ENCODE measurements around the gene AJM1.
"Not testable (repeated sequence)": the region's sequence is repeated elsewhere in the genome, so short reads cannot be mapped to it uniquely, and the experiment has no call there.

The AJM1 gene

GRCh38 chr9:136835932-136836904, 6.1 kb upstream of the AJM1 start:
- TF ChIP-seq CTCF (IDR thresholded peaks at IDR 0.05; ENCODE audit: low read length, missing control alignments): no peak
- H3K4me3 ChIP-seq (replicated peaks; ENCODE audit: low read depth, low read length): no peak overlapping the region
- DNase-seq (ENCODE audit: low read depth): no peak

GRCh38 chr9:136837146-136837855, 5.0 kb upstream of the AJM1 start:
- no peak overlapping the region for H3K4me3 ChIP-seq (replicated peaks; ENCODE audit: low read depth, low read length)
- DNase-seq (ENCODE audit: low read depth): no peak

GRCh38 chr9:136837856-136838277, 4.4 kb upstream of the AJM1 start:
- not testable (repeated sequence) for H3K4me3 ChIP-seq (replicated peaks; ENCODE audit: low read depth, low read length); DNase-seq (ENCODE audit: low read depth)

More at GRCh38 chr9:136837146-136837855, 5.0 kb upstream of the AJM1 start:
- no peak for TF ChIP-seq CTCF (IDR thresholded peaks at IDR 0.05; ENCODE audit: low read length, missing control alignments)

GRCh38 chr9:136838314-136839228, 3.7 kb upstream of the AJM1 start:
- H3K4me3 ChIP-seq (replicated peaks; ENCODE audit: low read depth, low read length): no peak overlapping the region
- DNase-seq (ENCODE audit: low read depth): no peak
- no peak for TF ChIP-seq CTCF (IDR thresholded peaks at IDR 0.05; ENCODE audit: low read length, missing control alignments)

GRCh38 chr9:136839229-136840139, 2.8 kb upstream of the AJM1 start:
- no peak for DNase-seq (ENCODE audit: low read depth)
- no peak for TF ChIP-seq CTCF (IDR thresholded peaks at IDR 0.05; ENCODE audit: low read length, missing control alignments)
- H3K4me3 ChIP-seq (replicated peaks; ENCODE audit: low read depth, low read length): no peak overlapping the region

GRCh38 chr9:136840140-136840876, 2.0 kb upstream of the AJM1 start:
- no peak overlapping the region for H3K4me3 ChIP-seq (replicated peaks; ENCODE audit: low read depth, low read length)
- no peak for TF ChIP-seq CTCF (IDR thresholded peaks at IDR 0.05; ENCODE audit: low read length, missing control alignments)
- DNase-seq (ENCODE audit: low read depth): no peak

Data from fibroblast of pulmonary artery (primary cell).